ENCODE measurements around the gene ACTL9. TPM values are rescaled to one million over a fixed set of nuclear protein-coding genes. Genes with fewer than 3 reads are reported as not detected.

The ACTL9 gene
- total and polyA plus RNA-seq, 2 experiments from 2014 or later = not detected

DNA sequence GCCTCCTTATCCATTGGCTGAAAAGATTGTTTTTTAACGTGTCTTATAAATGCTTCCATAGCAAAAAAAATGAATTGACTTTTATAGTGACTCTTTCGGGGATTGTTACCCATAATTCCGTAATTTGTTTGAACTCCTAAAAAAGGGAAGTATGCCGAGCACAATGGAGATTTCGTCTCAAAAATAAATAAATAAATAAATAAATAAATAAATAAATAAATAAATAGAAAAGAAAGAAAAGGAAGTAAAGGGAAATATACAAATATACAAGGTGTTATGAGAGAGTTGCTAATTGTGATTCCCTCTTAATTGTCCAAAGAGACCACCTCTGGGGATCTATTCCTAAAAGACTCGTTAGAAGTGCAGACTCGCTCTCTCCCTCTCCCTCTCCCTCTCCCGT lies 39.8 kb upstream of the ACTL9 start (continued):
- TF ChIP-seq, protein P1, sequence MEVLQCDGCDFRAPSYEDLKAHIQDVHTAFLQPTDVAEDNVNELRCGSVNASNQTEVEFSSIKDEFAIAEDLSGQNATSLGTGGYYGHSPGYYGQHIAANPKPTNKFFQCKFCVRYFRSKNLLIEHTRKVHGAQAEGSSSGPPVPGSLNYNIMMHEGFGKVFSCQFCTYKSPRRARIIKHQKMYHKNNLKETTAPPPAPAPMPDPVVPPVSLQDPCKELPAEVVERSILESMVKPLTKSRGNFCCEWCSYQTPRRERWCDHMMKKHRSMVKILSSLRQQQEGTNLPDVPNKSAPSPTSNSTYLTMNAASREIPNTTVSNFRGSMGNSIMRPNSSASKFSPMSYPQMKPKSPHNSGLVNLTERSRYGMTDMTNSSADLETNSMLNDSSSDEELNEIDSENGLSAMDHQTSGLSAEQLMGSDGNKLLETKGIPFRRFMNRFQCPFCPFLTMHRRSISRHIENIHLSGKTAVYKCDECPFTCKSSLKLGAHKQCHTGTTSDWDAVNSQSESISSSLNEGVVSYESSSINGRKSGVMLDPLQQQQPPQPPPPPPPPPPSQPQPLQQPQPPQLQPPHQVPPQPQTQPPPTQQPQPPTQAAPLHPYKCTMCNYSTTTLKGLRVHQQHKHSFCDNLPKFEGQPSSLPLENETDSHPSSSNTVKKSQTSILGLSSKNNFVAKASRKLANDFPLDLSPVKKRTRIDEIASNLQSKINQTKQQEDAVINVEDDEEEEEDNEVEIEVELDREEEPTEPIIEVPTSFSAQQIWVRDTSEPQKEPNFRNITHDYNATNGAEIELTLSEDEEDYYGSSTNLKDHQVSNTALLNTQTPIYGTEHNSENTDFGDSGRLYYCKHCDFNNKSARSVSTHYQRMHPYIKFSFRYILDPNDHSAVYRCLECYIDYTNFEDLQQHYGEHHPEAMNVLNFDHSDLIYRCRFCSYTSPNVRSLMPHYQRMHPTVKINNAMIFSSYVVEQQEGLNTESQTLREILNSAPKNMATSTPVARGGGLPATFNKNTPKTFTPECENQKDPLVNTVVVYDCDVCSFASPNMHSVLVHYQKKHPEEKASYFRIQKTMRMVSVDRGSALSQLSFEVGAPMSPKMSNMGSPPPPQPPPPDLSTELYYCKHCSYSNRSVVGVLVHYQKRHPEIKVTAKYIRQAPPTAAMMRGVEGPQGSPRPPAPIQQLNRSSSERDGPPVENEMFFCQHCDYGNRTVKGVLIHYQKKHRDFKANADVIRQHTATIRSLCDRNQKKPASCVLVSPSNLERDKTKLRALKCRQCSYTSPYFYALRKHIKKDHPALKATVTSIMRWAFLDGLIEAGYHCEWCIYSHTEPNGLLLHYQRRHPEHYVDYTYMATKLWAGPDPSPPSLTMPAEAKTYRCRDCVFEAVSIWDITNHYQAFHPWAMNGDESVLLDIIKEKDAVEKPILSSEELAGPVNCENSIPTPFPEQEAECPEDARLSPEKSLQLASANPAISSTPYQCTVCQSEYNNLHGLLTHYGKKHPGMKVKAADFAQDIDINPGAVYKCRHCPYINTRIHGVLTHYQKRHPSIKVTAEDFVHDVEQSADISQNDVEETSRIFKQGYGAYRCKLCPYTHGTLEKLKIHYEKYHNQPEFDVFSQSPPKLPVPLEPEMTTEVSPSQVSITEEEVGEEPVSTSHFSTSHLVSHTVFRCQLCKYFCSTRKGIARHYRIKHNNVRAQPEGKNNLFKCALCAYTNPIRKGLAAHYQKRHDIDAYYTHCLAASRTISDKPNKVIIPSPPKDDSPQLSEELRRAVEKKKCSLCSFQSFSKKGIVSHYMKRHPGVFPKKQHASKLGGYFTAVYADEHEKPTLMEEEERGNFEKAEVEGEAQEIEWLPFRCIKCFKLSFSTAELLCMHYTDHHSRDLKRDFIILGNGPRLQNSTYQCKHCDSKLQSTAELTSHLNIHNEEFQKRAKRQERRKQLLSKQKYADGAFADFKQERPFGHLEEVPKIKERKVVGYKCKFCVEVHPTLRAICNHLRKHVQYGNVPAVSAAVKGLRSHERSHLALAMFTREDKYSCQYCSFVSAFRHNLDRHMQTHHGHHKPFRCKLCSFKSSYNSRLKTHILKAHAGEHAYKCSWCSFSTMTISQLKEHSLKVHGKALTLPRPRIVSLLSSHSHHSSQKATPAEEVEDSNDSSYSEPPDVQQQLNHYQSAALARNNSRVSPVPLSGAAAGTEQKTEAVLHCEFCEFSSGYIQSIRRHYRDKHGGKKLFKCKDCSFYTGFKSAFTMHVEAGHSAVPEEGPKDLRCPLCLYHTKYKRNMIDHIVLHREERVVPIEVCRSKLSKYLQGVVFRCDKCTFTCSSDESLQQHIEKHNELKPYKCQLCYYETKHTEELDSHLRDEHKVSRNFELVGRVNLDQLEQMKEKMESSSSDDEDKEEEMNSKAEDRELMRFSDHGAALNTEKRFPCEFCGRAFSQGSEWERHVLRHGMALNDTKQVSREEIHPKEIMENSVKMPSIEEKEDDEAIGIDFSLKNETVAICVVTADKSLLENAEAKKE (CRISPR knock-in tag; IDR thresholded peaks at IDR 0.05) = no peak

DNA sequence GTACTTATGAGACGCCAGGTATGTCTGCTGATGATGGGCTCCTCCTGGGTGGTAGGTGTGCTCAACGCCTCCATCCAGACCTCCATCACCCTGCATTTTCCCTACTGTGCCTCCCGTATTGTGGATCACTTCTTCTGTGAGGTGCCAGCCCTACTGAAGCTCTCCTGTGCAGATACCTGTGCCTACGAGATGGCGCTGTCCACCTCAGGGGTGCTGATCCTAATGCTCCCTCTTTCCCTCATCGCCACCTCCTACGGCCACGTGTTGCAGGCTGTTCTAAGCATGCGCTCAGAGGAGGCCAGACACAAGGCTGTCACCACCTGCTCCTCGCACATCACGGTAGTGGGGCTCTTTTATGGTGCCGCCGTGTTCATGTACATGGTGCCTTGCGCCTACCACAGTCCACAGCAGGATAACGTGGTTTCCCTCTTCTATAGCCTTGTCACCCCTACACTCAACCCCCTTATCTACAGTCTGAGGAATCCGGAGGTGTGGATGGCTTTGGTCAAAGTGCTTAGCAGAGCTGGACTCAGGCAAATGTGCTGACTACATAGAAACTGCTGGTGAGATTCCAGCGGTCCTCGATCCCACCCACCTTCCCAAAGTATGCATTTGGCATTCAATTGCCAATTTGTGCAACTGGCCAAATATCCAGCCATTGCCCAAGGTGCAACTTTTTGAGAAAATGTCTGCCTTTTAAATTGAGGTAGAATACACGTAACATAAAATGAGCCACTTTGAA lies 33.0 kb upstream of the ACTL9 start:
- DNase-seq (ENCODE audit: low spot score) = peak; percentile 4
- H2AFZ ChIP-seq = no peak overlapping the region
- H3K4me1 Mint-ChIP-seq = no peaks in the 10 kb centered on the region; the same call in 2 of the 3 replicates
- no peak overlapping the region for H3K27ac Mint-ChIP-seq
- H4K20me1 ChIP-seq (replicated peaks; ENCODE audit: insufficient read depth) = no peaks in the 10 kb centered on the region
- no peaks in the 10 kb centered on the region for H3K4me1 ChIP-seq (ENCODE audit: insufficient read depth)
- H3K36me3 ChIP-seq (ENCODE audit: insufficient read depth) = no peaks in the 10 kb centered on the region
- peaks cover 89% of the 10 kb centered on the region for H3K9me3 Mint-ChIP-seq
- no peak overlapping the region for H3K4me3 ChIP-seq
- no peak for ATAC-seq
- no peaks in the 10 kb centered on the region for H3K27me3 ChIP-seq (ENCODE audit: insufficient read depth)
- TF ChIP-seq EZH2 (IDR thresholded peaks at IDR 0.05; ENCODE audit: low read depth, unreplicated experiment) (no peak), ZNF331 (CRISPR knock-in tag; IDR thresholded peaks at IDR 0.05; ENCODE audit: low read depth) (no peak)
- TF ChIP-seq, protein P2, sequence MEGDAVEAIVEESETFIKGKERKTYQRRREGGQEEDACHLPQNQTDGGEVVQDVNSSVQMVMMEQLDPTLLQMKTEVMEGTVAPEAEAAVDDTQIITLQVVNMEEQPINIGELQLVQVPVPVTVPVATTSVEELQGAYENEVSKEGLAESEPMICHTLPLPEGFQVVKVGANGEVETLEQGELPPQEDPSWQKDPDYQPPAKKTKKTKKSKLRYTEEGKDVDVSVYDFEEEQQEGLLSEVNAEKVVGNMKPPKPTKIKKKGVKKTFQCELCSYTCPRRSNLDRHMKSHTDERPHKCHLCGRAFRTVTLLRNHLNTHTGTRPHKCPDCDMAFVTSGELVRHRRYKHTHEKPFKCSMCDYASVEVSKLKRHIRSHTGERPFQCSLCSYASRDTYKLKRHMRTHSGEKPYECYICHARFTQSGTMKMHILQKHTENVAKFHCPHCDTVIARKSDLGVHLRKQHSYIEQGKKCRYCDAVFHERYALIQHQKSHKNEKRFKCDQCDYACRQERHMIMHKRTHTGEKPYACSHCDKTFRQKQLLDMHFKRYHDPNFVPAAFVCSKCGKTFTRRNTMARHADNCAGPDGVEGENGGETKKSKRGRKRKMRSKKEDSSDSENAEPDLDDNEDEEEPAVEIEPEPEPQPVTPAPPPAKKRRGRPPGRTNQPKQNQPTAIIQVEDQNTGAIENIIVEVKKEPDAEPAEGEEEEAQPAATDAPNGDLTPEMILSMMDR (conservative IDR thresholded peaks at IDR 0.05; ENCODE audit: low read depth in 2 of 2) = no peak
- TF ChIP-seq, protein P3, sequence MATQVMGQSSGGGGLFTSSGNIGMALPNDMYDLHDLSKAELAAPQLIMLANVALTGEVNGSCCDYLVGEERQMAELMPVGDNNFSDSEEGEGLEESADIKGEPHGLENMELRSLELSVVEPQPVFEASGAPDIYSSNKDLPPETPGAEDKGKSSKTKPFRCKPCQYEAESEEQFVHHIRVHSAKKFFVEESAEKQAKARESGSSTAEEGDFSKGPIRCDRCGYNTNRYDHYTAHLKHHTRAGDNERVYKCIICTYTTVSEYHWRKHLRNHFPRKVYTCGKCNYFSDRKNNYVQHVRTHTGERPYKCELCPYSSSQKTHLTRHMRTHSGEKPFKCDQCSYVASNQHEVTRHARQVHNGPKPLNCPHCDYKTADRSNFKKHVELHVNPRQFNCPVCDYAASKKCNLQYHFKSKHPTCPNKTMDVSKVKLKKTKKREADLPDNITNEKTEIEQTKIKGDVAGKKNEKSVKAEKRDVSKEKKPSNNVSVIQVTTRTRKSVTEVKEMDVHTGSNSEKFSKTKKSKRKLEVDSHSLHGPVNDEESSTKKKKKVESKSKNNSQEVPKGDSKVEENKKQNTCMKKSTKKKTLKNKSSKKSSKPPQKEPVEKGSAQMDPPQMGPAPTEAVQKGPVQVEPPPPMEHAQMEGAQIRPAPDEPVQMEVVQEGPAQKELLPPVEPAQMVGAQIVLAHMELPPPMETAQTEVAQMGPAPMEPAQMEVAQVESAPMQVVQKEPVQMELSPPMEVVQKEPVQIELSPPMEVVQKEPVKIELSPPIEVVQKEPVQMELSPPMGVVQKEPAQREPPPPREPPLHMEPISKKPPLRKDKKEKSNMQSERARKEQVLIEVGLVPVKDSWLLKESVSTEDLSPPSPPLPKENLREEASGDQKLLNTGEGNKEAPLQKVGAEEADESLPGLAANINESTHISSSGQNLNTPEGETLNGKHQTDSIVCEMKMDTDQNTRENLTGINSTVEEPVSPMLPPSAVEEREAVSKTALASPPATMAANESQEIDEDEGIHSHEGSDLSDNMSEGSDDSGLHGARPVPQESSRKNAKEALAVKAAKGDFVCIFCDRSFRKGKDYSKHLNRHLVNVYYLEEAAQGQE (IDR thresholded peaks at IDR 0.05; ENCODE audit: unreplicated experiment) = peak; percentile 54
- H3K4me2 ChIP-seq = no peak overlapping the region
- H3K27ac ChIP-seq (ENCODE audit: low read depth) = no peak overlapping the region
- peaks cover 13% of the 10 kb centered on the region for H3K27me3 Mint-ChIP-seq (ENCODE audit: insufficient read depth, low read depth, poor library complexity)
- H3K4me3 Mint-ChIP-seq = no peak overlapping the region
- no peaks in the 10 kb centered on the region for H3F3A ChIP-seq (replicated peaks; ENCODE audit: low read depth)
- no peaks in the 10 kb centered on the region for H3K9me2 ChIP-seq (ENCODE audit: insufficient read depth)
- no peaks in the 10 kb centered on the region for H3K79me2 ChIP-seq (replicated peaks; ENCODE audit: insufficient read depth)
- H3K36me3 Mint-ChIP-seq (ENCODE audit: low read depth) = peaks cover 34% of the 10 kb centered on the region
